Fibroblast of lung (primary cell): ENCODE data around the gene CTBP2.

Experiments
- EZH2 ChIP-seq: IDR thresholded peaks from 2 replicates; pipeline ENCODE4 v1.5.1; 2012; ENCODE audit warnings: low read length, control low read depth, mild to moderate bottlenecking; ENCODE audit errors: missing control alignments
- TF ChIP-seq, protein P1 (sequence below), 2 donors: IDR thresholded peaks in 1 of 2; conservative IDR thresholded peaks in 1 of 2; 1 replicate in 1 of 2; 2 replicates in 1 of 2; pipeline ENCODE4 v1.5.1; 2011 to 2012; ENCODE audit warnings: low read length in 2 of 2, control low read depth in 1 of 2, inconsistent platforms in 1 of 2, low read depth in 1 of 2, mild to moderate bottlenecking in 1 of 2

DNA sequence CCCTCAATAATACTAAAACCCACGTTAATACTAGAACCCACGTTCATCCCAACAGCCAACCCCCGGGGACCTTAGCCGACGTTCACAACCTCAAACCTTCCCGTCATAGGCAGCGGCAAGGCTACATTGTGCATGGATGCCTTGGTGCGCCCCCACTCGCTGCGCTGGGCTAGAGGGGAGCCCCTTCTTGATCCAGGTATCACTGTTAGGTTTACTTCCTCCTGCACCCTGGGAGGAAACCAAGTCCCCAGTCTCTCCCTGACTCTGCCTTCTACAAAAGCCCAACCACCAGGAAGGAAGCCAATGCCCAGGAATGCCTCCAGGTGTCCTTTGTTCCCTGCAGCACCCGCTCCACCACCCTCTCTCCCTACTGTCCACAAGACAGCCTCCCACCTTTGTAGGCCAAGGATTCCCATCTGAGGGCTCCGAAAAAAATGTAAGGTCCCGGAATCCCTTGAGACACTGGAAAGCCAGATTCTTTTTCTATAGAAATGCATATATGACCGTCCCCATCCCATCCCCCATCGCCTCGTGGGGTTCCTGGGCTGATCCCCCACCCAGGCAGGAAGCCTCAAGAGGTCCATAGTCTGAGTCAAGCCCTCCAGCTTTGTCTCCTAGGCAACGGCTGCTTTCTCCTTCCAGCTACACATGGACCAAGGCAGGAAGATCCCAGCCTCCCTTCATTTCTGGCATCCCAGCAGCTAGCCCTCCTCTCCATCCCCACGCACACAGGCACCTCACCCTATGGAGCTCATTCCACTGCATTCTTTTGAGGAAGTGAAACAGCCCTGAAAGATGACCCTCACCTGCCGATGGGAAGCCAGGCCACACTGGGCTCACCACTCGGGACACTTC is 25.2 kb downstream of the CTBP2 start:
- TF ChIP-seq, protein P1, sequence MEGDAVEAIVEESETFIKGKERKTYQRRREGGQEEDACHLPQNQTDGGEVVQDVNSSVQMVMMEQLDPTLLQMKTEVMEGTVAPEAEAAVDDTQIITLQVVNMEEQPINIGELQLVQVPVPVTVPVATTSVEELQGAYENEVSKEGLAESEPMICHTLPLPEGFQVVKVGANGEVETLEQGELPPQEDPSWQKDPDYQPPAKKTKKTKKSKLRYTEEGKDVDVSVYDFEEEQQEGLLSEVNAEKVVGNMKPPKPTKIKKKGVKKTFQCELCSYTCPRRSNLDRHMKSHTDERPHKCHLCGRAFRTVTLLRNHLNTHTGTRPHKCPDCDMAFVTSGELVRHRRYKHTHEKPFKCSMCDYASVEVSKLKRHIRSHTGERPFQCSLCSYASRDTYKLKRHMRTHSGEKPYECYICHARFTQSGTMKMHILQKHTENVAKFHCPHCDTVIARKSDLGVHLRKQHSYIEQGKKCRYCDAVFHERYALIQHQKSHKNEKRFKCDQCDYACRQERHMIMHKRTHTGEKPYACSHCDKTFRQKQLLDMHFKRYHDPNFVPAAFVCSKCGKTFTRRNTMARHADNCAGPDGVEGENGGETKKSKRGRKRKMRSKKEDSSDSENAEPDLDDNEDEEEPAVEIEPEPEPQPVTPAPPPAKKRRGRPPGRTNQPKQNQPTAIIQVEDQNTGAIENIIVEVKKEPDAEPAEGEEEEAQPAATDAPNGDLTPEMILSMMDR (conservative IDR thresholded peaks at IDR 0.05 in 1 of 2, IDR thresholded peaks at IDR 0.05 in 1 of 2; ENCODE audit: low read depth in 1 of 2, low read length in 2 of 2), result no peak
- TF ChIP-seq EZH2, result no peak
